ENCODE results near the gene TNKS2. TPM values are rescaled to one million over a fixed set of nuclear protein-coding genes. Genes with fewer than 3 reads are reported as not detected.

TNKS2 gene
- total and polyA plus RNA-seq, 2 of the 13 experiments (the other 11 are each of a cell fraction or from before 2014, with no cell fraction given) = 15.2 to 19.4 TPM

- TSS peak; percentile 56 for BruUV-seq (replicated peaks)
- H3K4me2 ChIP-seq (ENCODE audit: low read depth, low read length) = peak overlapping the region; percentile 96
- H3K4me1 ChIP-seq (ENCODE audit: insufficient read depth, low read length) = peaks cover 70% of the 10 kb centered on the region
- peaks cover 53% of the 10 kb centered on the region for H3K79me2 ChIP-seq (ENCODE audit: insufficient read depth, low read length)
- no peaks in the 10 kb centered on the region; a peak in 1 of 5 replicates for H3K27me3 ChIP-seq (ENCODE audit: control insufficient read depth in 1 of 2, insufficient read depth in 2 of 2, low read length in 2 of 2)
- peak overlapping the region; percentile 90 for H3K27ac ChIP-seq (ENCODE audit: extremely low read length, insufficient read depth, low read length)
- H3K9ac ChIP-seq (ENCODE audit: insufficient read depth, low read depth, low read length) = peak overlapping the region; percentile 95
- H4K20me1 ChIP-seq (ENCODE audit: insufficient read depth, low read length) = peaks cover 43% of the 10 kb centered on the region
- ChIA-PET POLR2A (interaction anchor here (1.9 to 2.5 kb wide), 2 partner anchors 124 to 167 kb away, joined by 6 to 11 read pairs; partner anchors contain the start of genes BTAF1 and PPP1R3C), CTCF (ENCODE audit: low intra/inter-chr PET ratio, low total read pairs) (no interaction called here)
- H3K4me3 ChIP-seq (replicated peaks in 1 of 3; ENCODE audit: insufficient read depth in 1 of 3, low read depth in 2 of 3, low read length in 3 of 3) = peak overlapping the region; percentile 86 to 90 (median 87)
- ATAC-seq (no peak), FAIRE-seq (no peak), DNase-seq (ENCODE audit: low spot score) (no peak)
- H2AFZ ChIP-seq (ENCODE audit: low read length) = no peak overlapping the region
- 4% methylated on average over 4 of the region's 4 CpGs for WGBS (ENCODE audit: low lambda C conversion rate)
- in situ Hi-C loops (cut with HindIII; ENCODE audit: extremely low pct_ligation_motif_present, low pct_unique_long_range_greater_than_20kb) = no loop called here
- no peaks in the 10 kb centered on the region; a peak in 1 of 5 replicates for H3K36me3 ChIP-seq (replicated peaks in 1 of 2; ENCODE audit: control insufficient read depth in 1 of 2, insufficient read depth in 2 of 2, low read length in 2 of 2)
- intact Hi-C loops (cut with micrococcal nuclease; ENCODE audit: unreplicated experiment) = loop anchor here (5.0 kb wide), 1 partner anchor 113 kb away; no protein-coding TSS in a partner anchor
- H3K9me3 ChIP-seq (ENCODE audit: low read length) = no peaks in the 10 kb centered on the region
- TF ChIP-seq SAP130 (CRISPR knock-in tag; IDR thresholded peaks at IDR 0.05; ENCODE audit: low read depth) = no peak
- TF ChIP-seq, protein P1, sequence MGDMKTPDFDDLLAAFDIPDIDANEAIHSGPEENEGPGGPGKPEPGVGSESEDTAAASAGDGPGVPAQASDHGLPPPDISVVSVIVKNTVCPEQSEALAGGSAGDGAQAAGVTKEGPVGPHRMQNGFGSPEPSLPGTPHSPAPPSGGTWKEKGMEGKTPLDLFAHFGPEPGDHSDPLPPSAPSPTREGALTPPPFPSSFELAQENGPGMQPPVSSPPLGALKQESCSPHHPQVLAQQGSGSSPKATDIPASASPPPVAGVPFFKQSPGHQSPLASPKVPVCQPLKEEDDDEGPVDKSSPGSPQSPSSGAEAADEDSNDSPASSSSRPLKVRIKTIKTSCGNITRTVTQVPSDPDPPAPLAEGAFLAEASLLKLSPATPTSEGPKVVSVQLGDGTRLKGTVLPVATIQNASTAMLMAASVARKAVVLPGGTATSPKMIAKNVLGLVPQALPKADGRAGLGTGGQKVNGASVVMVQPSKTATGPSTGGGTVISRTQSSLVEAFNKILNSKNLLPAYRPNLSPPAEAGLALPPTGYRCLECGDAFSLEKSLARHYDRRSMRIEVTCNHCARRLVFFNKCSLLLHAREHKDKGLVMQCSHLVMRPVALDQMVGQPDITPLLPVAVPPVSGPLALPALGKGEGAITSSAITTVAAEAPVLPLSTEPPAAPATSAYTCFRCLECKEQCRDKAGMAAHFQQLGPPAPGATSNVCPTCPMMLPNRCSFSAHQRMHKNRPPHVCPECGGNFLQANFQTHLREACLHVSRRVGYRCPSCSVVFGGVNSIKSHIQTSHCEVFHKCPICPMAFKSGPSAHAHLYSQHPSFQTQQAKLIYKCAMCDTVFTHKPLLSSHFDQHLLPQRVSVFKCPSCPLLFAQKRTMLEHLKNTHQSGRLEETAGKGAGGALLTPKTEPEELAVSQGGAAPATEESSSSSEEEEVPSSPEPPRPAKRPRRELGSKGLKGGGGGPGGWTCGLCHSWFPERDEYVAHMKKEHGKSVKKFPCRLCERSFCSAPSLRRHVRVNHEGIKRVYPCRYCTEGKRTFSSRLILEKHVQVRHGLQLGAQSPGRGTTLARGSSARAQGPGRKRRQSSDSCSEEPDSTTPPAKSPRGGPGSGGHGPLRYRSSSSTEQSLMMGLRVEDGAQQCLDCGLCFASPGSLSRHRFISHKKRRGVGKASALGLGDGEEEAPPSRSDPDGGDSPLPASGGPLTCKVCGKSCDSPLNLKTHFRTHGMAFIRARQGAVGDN (CRISPR knock-in tag; IDR thresholded peaks at IDR 0.05) = no peak
- TF ChIP-seq SIN3A (IDR thresholded peaks at IDR 0.05; ENCODE audit: borderline replicate concordance, low read depth, low read length) = no peak
- TF ChIP-seq ATF1 (CRISPR knock-in tag; IDR thresholded peaks at IDR 0.05) = no peak
- TF ChIP-seq ZNF710 (CRISPR knock-in tag; IDR thresholded peaks at IDR 0.05; ENCODE audit: borderline replicate concordance) = no peak
- TF ChIP-seq SMAD1 (CRISPR knock-in tag; IDR thresholded peaks at IDR 0.05; ENCODE audit: borderline replicate concordance, low read depth) = no peak
- no peak for TF ChIP-seq ZSCAN22 (CRISPR knock-in tag; IDR thresholded peaks at IDR 0.05)
- TF ChIP-seq, protein P2, sequence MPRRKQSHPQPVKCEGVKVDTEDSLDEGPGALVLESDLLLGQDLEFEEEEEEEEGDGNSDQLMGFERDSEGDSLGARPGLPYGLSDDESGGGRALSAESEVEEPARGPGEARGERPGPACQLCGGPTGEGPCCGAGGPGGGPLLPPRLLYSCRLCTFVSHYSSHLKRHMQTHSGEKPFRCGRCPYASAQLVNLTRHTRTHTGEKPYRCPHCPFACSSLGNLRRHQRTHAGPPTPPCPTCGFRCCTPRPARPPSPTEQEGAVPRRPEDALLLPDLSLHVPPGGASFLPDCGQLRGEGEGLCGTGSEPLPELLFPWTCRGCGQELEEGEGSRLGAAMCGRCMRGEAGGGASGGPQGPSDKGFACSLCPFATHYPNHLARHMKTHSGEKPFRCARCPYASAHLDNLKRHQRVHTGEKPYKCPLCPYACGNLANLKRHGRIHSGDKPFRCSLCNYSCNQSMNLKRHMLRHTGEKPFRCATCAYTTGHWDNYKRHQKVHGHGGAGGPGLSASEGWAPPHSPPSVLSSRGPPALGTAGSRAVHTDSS (CRISPR knock-in tag; conservative IDR thresholded peaks at IDR 0.05) = no peak
- TF ChIP-seq TGIF2 (CRISPR knock-in tag; IDR thresholded peaks at IDR 0.05) = no peak
- TF ChIP-seq ZGPAT (CRISPR knock-in tag; IDR thresholded peaks at IDR 0.05) = no peak
- TF ChIP-seq, protein P3, sequence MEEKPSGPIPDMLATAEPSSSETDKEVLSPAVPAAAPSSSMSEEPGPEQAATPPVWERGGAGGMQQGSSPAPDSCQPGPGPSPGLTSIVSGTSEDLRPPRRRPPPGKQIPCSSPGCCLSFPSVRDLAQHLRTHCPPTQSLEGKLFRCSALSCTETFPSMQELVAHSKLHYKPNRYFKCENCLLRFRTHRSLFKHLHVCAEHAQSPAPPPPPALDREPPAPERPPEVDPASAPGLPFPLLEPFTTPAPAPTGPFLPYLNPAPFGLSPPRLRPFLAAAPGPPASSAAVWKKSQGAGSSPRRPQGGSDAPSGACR (CRISPR knock-in tag; IDR thresholded peaks at IDR 0.05) = no peak
- no peak for TF ChIP-seq ZZZ3 (CRISPR knock-in tag; IDR thresholded peaks at IDR 0.05; ENCODE audit: borderline replicate concordance)
- no peak for TF ChIP-seq ZNF205 (CRISPR knock-in tag; IDR thresholded peaks at IDR 0.05)
- TF ChIP-seq SP2 (CRISPR knock-in tag; IDR thresholded peaks at IDR 0.05) = no peak
- no peak for TF ChIP-seq ZKSCAN5 (CRISPR knock-in tag; IDR thresholded peaks at IDR 0.05)
- TF ChIP-seq ARID2 (CRISPR knock-in tag; IDR thresholded peaks at IDR 0.05; ENCODE audit: borderline replicate concordance) = no peak
Observed at GRCh38 chr10:91799612-91799975, 1.4 kb downstream of the TNKS2 start.
